K562 (cell line): Measurements from ENCODE around the gene FOXJ1. TPM values are rescaled to one million over a fixed set of nuclear protein-coding genes. Genes with fewer than 3 reads are reported as not detected.

Experiments
- ATAC-seq: fragments of 200-7000 bp; cut with Tn5 transposase; 3 replicates; pipeline ENCODE4 v1.9.1; 2020; ENCODE audit warnings: moderate library complexity
- BruUV-seq: library from RNA; stranded (reverse); fragments of 400-500 nt; replicated peaks from 2 replicates; lab custom pipeline; 2021; lab: Mats Ljungman, UMichigan
- CTCF ChIA-PET: fragments of 300-600 bp; formaldehyde crosslinking; extraction: SDS; loops from one replicate; lab custom pipeline; 2021; ENCODE audit warnings: low intra/inter-chr PET ratio; lab: Yijun Ruan, JAX
- POLR2A ChIA-PET: fragments of 300-600, 350-650 bp; sonication (Branson Sonifier 250); formaldehyde crosslinking; extraction: SDS; loops from one replicate; lab custom pipeline; 2021; ENCODE audit warnings: antibody characterized with exemption, inconsistent platforms; lab: Yijun Ruan, JAX
- DNase-seq, 4 experiments: peaks; one replicate each; pipeline versions ENCODE4 v3.0.0 to v3.0.0-alpha.2; 2011 to 2018; ENCODE audit warnings: low spot score in 3 of 4, mixed read lengths in 3 of 4; ENCODE audit errors: extremely low read depth in 1 of 4
- FAIRE-seq: peaks from 2 replicates; lab custom pipeline; 2011; peaks lifted over from hg19 to GRCh38; lab: Jason Lieb, UNC
- H2AFZ ChIP-seq: 2 replicates; pipeline ENCODE4 v1.6.0; 2011; ENCODE audit warnings: low read depth, low read length, control low read depth, inconsistent platforms
- H3K27ac ChIP-seq: fragments of 200-600 bp; 3 replicates; pipeline ENCODE4 v1.8.0; 2011; ENCODE audit warnings: low read depth, mild to moderate bottlenecking, control low read depth, inconsistent platforms, low read length, moderate library complexity, mixed read lengths; ENCODE audit errors: extremely low read depth
- H3K27me3 ChIP-seq, 2 experiments: fragments of 300-600 bp in 1 of 2; 2 replicates in 1 of 2; 3 replicates in 1 of 2; pipeline versions ENCODE4 v1.6.0 to v1.8.0; 2011; ENCODE audit warnings: inconsistent platforms in 2 of 2, low read length in 2 of 2, mild to moderate bottlenecking in 1 of 2, mixed read lengths in 1 of 2, moderate library complexity in 1 of 2; ENCODE audit not compliant: control insufficient read depth in 2 of 2, insufficient read depth in 2 of 2
- H3K36me3 ChIP-seq: fragments of 300-600 bp; 3 replicates; pipeline ENCODE4 v1.8.0; 2011; ENCODE audit warnings: mild to moderate bottlenecking, low read length, inconsistent platforms; ENCODE audit not compliant: control insufficient read depth, insufficient read depth
- H3K4me1 ChIP-seq, 2 experiments: fragments of 200-600 bp in 1 of 2; replicated peaks in 1 of 2; 2 replicates in 1 of 2; 3 replicates in 1 of 2; pipeline versions ENCODE4 v1.5.1 to v1.8.0; 2011; ENCODE audit warnings: inconsistent platforms in 2 of 2, low read length in 2 of 2, mild to moderate bottlenecking in 1 of 2, mixed read lengths in 1 of 2, moderate library complexity in 1 of 2; ENCODE audit not compliant: control insufficient read depth in 2 of 2, insufficient read depth in 2 of 2
- H3K4me2 ChIP-seq: 2 replicates; pipeline ENCODE4 v1.6.1; 2011; ENCODE audit warnings: low read length, control low read depth, inconsistent platforms, mixed read lengths; ENCODE audit not compliant: insufficient read depth
- H3K4me3 ChIP-seq: fragments of 200-600 bp; sonication (generic), shearing (Covaris generic); 2 replicates; pipeline ENCODE4 v1.5.1; 2016; ENCODE audit warnings: control low read depth, inconsistent platforms
- H3K79me2 ChIP-seq: fragments of 200-600 bp; 3 replicates; pipeline ENCODE4 v1.8.0; 2011; ENCODE audit warnings: low read length, inconsistent platforms; ENCODE audit not compliant: control insufficient read depth, insufficient read depth
- H3K9ac ChIP-seq, 2 experiments: 2 replicates each; pipeline versions ENCODE4 v1.6.0 to v1.6.1; 2011; ENCODE audit warnings: low read depth in 2 of 2, low read length in 2 of 2, control low read depth in 1 of 2, inconsistent platforms in 1 of 2, mild to moderate bottlenecking in 1 of 2, mixed read lengths in 1 of 2; ENCODE audit not compliant: insufficient read depth in 1 of 2
- H3K9me1 ChIP-seq: one replicate; pipeline ENCODE4 v1.6.0; 2011; ENCODE audit warnings: inconsistent platforms, mild to moderate bottlenecking, low read length, moderate library complexity; ENCODE audit not compliant: control insufficient read depth, insufficient read depth
- H3K9me3 ChIP-seq: replicated peaks from 2 replicates; pipeline ENCODE4 v1.5.1; 2011; ENCODE audit warnings: low read depth, low read length, inconsistent platforms; ENCODE audit not compliant: control insufficient read depth, insufficient read depth
- H4K20me1 ChIP-seq: replicated peaks from 2 replicates; pipeline ENCODE4 v1.6.1; 2011; ENCODE audit warnings: low read length, inconsistent platforms, mixed read lengths; ENCODE audit not compliant: control insufficient read depth, insufficient read depth
- ARID1B ChIP-seq: fragments of 450-650 bp; IDR thresholded peaks from 2 replicates; pipeline ENCODE4 v1.6.1; 2016; ENCODE audit warnings: antibody characterized with exemption, mild to moderate bottlenecking, inconsistent platforms
- CBFA2T2 ChIP-seq: fragments of 450-650 bp; conservative IDR thresholded peaks from 2 replicates; pipeline ENCODE4 v1.6.1; 2017; ENCODE audit warnings: mild to moderate bottlenecking
- CBFA2T3 ChIP-seq: fragments of 450-650 bp; IDR thresholded peaks from 2 replicates; pipeline ENCODE4 v1.6.1; 2017
- E2F3 ChIP-seq: fragments of 250-450 bp; sonication (Bioruptor Pico); IDR thresholded peaks from 2 replicates; pipeline ENCODE4 v1.4.0; 2020; ENCODE audit warnings: mild to moderate bottlenecking
- FOXA3 ChIP-seq, 2 experiments: fragments of 450-650 bp in 1 of 2; sonication (generic) in 1 of 2; formaldehyde crosslinking; IDR thresholded peaks in 1 of 2; conservative IDR thresholded peaks in 1 of 2; 2 replicates each; pipeline versions ENCODE4 v1.4.0 to v1.8.0; 2020 to 2022; ENCODE audit warnings: mild to moderate bottlenecking in 2 of 2, missing genetic modification reagents in 1 of 2
- GATA2 ChIP-seq: sonication (generic); formaldehyde crosslinking; IDR thresholded peaks from 2 replicates; pipeline ENCODE4 v1.4.0; 2020; ENCODE audit warnings: mild to moderate bottlenecking, missing genetic modification reagents
- KDM1A ChIP-seq, 2 experiments: fragments of 450-650 bp; IDR thresholded peaks; 2 replicates each; pipeline ENCODE4 v1.6.1; 2016; ENCODE audit warnings: mild to moderate bottlenecking in 2 of 2
- MEIS2 ChIP-seq: fragments of 450-650 bp; IDR thresholded peaks from 2 replicates; pipeline ENCODE4 v1.6.1; 2014; ENCODE audit warnings: mild to moderate bottlenecking; ENCODE audit not compliant: partially characterized antibody
- MTA3 ChIP-seq: fragments of 450-650 bp; formaldehyde crosslinking; IDR thresholded peaks from 2 replicates; pipeline ENCODE4 v1.6.1; 2017; ENCODE audit warnings: mild to moderate bottlenecking, borderline replicate concordance
- POLR2G ChIP-seq: fragments of 200-400 bp; formaldehyde crosslinking; IDR thresholded peaks from 2 replicates; pipeline ENCODE4 v1.6.1; 2017; ENCODE audit warnings: low read depth, mild to moderate bottlenecking, antibody characterized with exemption, low read length, moderate library complexity
- RBM39 ChIP-seq: fragments of 200-400 bp; formaldehyde crosslinking; optimal IDR thresholded peaks from 2 replicates; pipeline ENCODE3; 2018; ENCODE audit warnings: low read depth, low read length
- RCOR1 ChIP-seq, 2 experiments: IDR thresholded peaks; 2 replicates each; pipeline ENCODE4 v1.6.1; 2012; ENCODE audit warnings: low read depth in 2 of 2, low read length in 2 of 2, borderline replicate concordance in 1 of 2, improper control_type of control experiment in 1 of 2
- STAT5B ChIP-seq: fragments of 250-450 bp; sonication (Bioruptor Pico); IDR thresholded peaks from 2 replicates; pipeline ENCODE4 v1.8.0; 2021; ENCODE audit warnings: mild to moderate bottlenecking, inconsistent platforms
- TAL1 ChIP-seq: fragments of 450-650 bp; IDR thresholded peaks from 2 replicates; pipeline ENCODE4 v1.6.1; 2016; ENCODE audit warnings: mild to moderate bottlenecking
- TCF3 ChIP-seq: sonication (generic); formaldehyde crosslinking; IDR thresholded peaks from 2 replicates; pipeline ENCODE4 v1.4.0; 2020; ENCODE audit warnings: mild to moderate bottlenecking, missing genetic modification reagents
- TEAD4 ChIP-seq, 2 experiments: sonication (generic) in 1 of 2; formaldehyde crosslinking in 1 of 2; IDR thresholded peaks; 2 replicates each; pipeline versions ENCODE4 v1.6.1 to v1.8.0; 2012 to 2022; ENCODE audit warnings: borderline replicate concordance in 1 of 2, inconsistent platforms in 1 of 2, low read length in 1 of 2, mild to moderate bottlenecking in 1 of 2, missing genetic modification reagents in 1 of 2
- TRIM24 ChIP-seq, 2 experiments: fragments of 450-650 bp; IDR thresholded peaks; 2 replicates each; pipeline ENCODE4 v1.6.1; 2016
- ZNF79 ChIP-seq: fragments of 250-450 bp; sonication (Bioruptor Pico); IDR thresholded peaks from 2 replicates; pipeline ENCODE4 v1.4.0; 2020; ENCODE audit warnings: low read depth, mild to moderate bottlenecking, moderate library complexity
- WGBS: fragments of 100-300 bp; shearing (Covaris generic); methylation state at CpG from one replicate; pipeline ENCODE4 v1.1.6; 2016; ENCODE audit warnings: low coverage, mixed read lengths; ENCODE audit not compliant: insufficient coverage; ENCODE audit errors: missing lambda C conversion rate; 5-methylcytosine and 5-hydroxymethylcytosine counted together
- in situ Hi-C: fragments of 300-500 bp; cut with MboI; formaldehyde crosslinking; loops from 4 replicates; pipeline ENCODE4 v1.15.0; 2018; ENCODE audit warnings: inconsistent platforms, mixed read lengths
- intact Hi-C: fragments of 100-400 bp; cut with micrococcal nuclease; formaldehyde crosslinking; loops from 2 replicates; pipeline ENCODE4 v1.14.2; 2022
- polyA plus RNA-seq, 8 experiments: library from polyadenylated mRNA; depleted of rRNA in 4 of 8; stranded (reverse) in 5 of 8; unstranded in 3 of 8; fragments of >200 nt; fragmentation: Nextera tagmentation in 2 of 8; fragmentation: Illumina TruSeq in 1 of 8; extraction: Ambion mirVana in 2 of 8; extraction: Trizol in 1 of 8; gene quantifications; 2 replicates each; pipeline versions ENCODE4 v1.2.1 to v1.2.3, GENCODE V29; 2011 to 2014; ENCODE audit warnings: inconsistent platforms in 1 of 8, missing spikeins in 1 of 8
- total RNA-seq, 7 experiments: library from RNA; depleted of rRNA in 6 of 7; stranded (reverse); fragments of >200 nt in 6 of 7; fragmentation: Illumina TruSeq in 2 of 7; extraction: Trizol in 2 of 7; gene quantifications; 2 replicates each; pipeline versions ENCODE4 v1.2.1 to v1.2.3, GENCODE V29; 2011 to 2021; ENCODE audit warnings: low replicate concordance in 1 of 7
- TF ChIP-seq, protein P1 (sequence below): sonication (generic); formaldehyde crosslinking; IDR thresholded peaks from 2 replicates; pipeline ENCODE4 v1.8.1; 2023; ENCODE audit warnings: mild to moderate bottlenecking, missing genetic modification reagents
- TF ChIP-seq, protein P2 (sequence below): fragments of 250-450 bp; sonication (Bioruptor Pico); IDR thresholded peaks from 2 replicates; pipeline ENCODE4 v1.5.0; 2022; ENCODE audit warnings: mild to moderate bottlenecking

FOXJ1 gene
- total and polyA plus RNA-seq, 9 of the 15 experiments (the other 6 are each of a cell fraction or from before 2014, with no cell fraction given) = 0.07 TPM; not detected in 8

DNA sequence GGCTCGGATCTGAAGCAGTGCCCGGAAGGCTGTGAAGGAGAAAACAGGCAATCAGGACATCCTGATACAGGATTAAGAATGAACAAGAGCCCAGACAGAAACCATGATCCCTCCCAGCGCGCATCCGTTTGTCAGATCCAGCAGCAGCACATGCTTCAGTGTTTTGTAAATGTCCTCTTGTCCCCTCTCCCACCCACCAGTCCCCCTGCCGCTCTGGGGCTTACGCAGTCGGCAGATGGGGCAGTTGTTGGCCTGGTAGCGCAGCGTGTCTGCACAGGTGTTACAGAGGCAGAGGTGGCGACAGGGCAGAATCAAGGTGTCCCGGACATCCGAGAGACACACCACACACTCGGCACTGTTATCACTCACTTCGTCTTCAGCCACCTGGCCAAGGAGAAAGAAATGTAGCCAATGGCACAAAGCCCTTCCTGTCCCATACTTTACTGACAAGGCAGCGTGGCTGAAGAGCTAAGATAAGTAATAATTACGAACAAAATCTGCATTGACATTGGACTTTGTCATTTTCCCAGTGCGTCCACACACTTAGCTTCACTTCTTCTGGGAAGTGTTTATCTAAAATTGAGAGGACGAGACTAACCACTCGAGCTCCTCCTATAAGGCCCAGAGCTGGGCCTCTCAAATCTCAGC lies 20.7 kb upstream of the FOXJ1 start:
- no peaks in the 10 kb centered on the region for H4K20me1 ChIP-seq
- no peaks in the 10 kb centered on the region for H3K79me2 ChIP-seq
- no peak overlapping the region for H3K4me3 ChIP-seq
- H3K9me3 ChIP-seq = no peaks in the 10 kb centered on the region
- H3K9ac ChIP-seq = peak overlapping the region in 1 of 2 experiments; percentile 46; a peak in 2 of 4 replicates
- DNase-seq (peak; percentile 35 to 43 (median 37)), ATAC-seq (peak; percentile 63), FAIRE-seq (no peak)
- no peaks in the 10 kb centered on the region for H3K27me3 ChIP-seq
- H2AFZ ChIP-seq = no peak overlapping the region
- in situ Hi-C loops = no loop called here
- POLR2A ChIA-PET = no interaction called here
- peaks cover 73% of the 10 kb centered on the region for H3K36me3 ChIP-seq
- CTCF ChIA-PET = no interaction called here
- no peak overlapping the region for H3K4me2 ChIP-seq
- no peaks in the 10 kb centered on the region for H3K9me1 ChIP-seq
- H3K27ac ChIP-seq = peak overlapping the region; percentile 12; the same call in 1 of the 3 replicates
- no TSS peak for BruUV-seq
- peaks cover 5 to 9% of the 10 kb centered on the region in 2 experiments; a peak in 4 of 5 replicates for H3K4me1 ChIP-seq
- intact Hi-C loops = no loop called here
- WGBS = 47% methylated on average over 17 of the region's 20 CpGs
- TF ChIP-seq CBFA2T2 = peak; percentile 66
- no peak for TF ChIP-seq E2F3 (CRISPR knock-in tag)
- TF ChIP-seq TRIM24 (IDR thresholded peaks at IDR 0.05) = peak in 1 of 2 experiments; percentile 21; a peak in 1 of 4 replicates
- no peak for TF ChIP-seq MTA3
- TF ChIP-seq RBM39 = no peak
- TF ChIP-seq TCF3 (CRISPR knock-in tag) = peak; percentile 77
- peak; percentile 53; the same call in 1 of the 2 replicates for TF ChIP-seq TAL1
- no peak for TF ChIP-seq ZNF79 (CRISPR knock-in tag)
- TF ChIP-seq STAT5B (CRISPR knock-in tag) = no peak
- TF ChIP-seq KDM1A (IDR thresholded peaks at IDR 0.05) = 0 out of 4 replicates have a peak, but pooled peaks of 1 of the 2 experiments have one; percentile 35
- peak; percentile 69 for TF ChIP-seq ARID1B
- TF ChIP-seq POLR2G = no peak
- TF ChIP-seq, protein P1, sequence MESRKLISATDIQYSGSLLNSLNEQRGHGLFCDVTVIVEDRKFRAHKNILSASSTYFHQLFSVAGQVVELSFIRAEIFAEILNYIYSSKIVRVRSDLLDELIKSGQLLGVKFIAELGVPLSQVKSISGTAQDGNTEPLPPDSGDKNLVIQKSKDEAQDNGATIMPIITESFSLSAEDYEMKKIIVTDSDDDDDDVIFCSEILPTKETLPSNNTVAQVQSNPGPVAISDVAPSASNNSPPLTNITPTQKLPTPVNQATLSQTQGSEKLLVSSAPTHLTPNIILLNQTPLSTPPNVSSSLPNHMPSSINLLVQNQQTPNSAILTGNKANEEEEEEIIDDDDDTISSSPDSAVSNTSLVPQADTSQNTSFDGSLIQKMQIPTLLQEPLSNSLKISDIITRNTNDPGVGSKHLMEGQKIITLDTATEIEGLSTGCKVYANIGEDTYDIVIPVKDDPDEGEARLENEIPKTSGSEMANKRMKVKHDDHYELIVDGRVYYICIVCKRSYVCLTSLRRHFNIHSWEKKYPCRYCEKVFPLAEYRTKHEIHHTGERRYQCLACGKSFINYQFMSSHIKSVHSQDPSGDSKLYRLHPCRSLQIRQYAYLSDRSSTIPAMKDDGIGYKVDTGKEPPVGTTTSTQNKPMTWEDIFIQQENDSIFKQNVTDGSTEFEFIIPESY = 0 out of 2 replicates have a peak, but pooled peaks have one; percentile 14
- peak; percentile 12 for TF ChIP-seq MEIS2
- peak in 1 of 2 experiments; percentile 21; a peak in 1 of 4 replicates for TF ChIP-seq RCOR1 (IDR thresholded peaks at IDR 0.05; ENCODE audit: borderline replicate concordance in 1 of 2, low read depth in 2 of 2, low read length in 2 of 2)
- 0 out of 2 replicates have a peak, but pooled peaks have one; percentile 10 for TF ChIP-seq GATA2 (CRISPR knock-in tag)
- peak; percentile 56 for TF ChIP-seq TEAD4 (IDR thresholded peaks at IDR 0.05; ENCODE audit: low read length)
- TF ChIP-seq TEAD4 (CRISPR knock-in tag; IDR thresholded peaks at IDR 0.05; ENCODE audit: borderline replicate concordance) = no peak
- TF ChIP-seq, protein P2, sequence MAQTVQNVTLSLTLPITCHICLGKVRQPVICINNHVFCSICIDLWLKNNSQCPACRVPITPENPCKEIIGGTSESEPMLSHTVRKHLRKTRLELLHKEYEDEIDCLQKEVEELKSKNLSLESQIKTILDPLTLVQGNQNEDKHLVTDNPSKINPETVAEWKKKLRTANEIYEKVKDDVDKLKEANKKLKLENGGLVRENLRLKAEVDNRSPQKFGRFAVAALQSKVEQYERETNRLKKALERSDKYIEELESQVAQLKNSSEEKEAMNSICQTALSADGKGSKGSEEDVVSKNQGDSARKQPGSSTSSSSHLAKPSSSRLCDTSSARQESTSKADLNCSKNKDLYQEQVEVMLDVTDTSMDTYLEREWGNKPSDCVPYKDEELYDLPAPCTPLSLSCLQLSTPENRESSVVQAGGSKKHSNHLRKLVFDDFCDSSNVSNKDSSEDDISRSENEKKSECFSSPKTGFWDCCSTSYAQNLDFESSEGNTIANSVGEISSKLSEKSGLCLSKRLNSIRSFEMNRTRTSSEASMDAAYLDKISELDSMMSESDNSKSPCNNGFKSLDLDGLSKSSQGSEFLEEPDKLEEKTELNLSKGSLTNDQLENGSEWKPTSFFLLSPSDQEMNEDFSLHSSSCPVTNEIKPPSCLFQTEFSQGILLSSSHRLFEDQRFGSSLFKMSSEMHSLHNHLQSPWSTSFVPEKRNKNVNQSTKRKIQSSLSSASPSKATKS (CRISPR knock-in tag) = no peak
- no peak for TF ChIP-seq FOXA3 (CRISPR knock-in tag; conservative IDR thresholded peaks at IDR 0.05 in 1 of 2, IDR thresholded peaks at IDR 0.05 in 1 of 2)
- TF ChIP-seq CBFA2T3 = peak; percentile 83
